ENCODE data around the gene DDX47. TPM values are rescaled to one million over a fixed set of nuclear protein-coding genes. Genes with fewer than 3 reads are reported as not detected.
A peak's percentile ranks its signal among the peaks of the same experiment; 100 is the strongest.

DDX47 gene
- total and polyA plus RNA-seq, 2 of the 4 experiments (the other 2 are of a cell fraction), result 77.8 to 89.5 TPM

DNA sequence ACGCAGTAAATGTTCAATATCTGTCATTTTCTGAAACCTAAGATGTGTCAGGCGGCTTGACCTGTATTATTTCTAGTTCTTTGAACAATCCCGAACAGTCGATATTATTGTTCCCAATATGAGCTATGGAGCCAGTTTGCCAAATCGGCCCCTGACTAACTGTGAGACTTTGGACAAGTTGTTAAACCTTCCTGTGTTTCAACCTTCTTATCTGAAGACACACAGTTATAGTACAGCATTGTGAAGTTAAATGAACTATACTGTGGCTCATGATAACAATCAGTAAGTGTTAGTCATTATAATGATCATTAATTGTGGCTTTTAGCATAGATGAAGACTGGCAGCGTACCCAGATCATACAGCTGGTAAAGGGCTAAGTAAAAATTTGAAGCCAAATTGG lies 23.4 kb downstream of the DDX47 start:
- Histone ChIP-seq H4K91ac (ENCODE audit: insufficient read depth, low read depth, low read length) (0 out of 2 replicates have a peak overlapping the region, but pooled peaks have one; percentile 2), H2BK120ac (ENCODE audit: low read depth, low read length) (peak overlapping the region; percentile 8; the same call in 1 of the 2 replicates), H4K8ac (ENCODE audit: low read depth in 2 of 2, low read length in 2 of 2) (peak overlapping the region in 1 of 2 experiments; percentile 17; a peak in 1 of 4 replicates), H3K14ac (replicated peaks; ENCODE audit: low read depth, low read length) (no peak overlapping the region), H3K36me3 (ENCODE audit: control insufficient read depth, insufficient read depth, low read length) (peaks cover 13% of the 10 kb centered on the region), H3K4me2 (ENCODE audit: low read depth, low read length) (no peak overlapping the region), H3K9me3 (ENCODE audit: control insufficient read depth, insufficient read depth, low read length) (no peaks in the 10 kb centered on the region), H3K4ac (ENCODE audit: low read depth, low read length) (no peak overlapping the region; the same call in 1 of the 2 replicates), H3K79me1 (ENCODE audit: low read depth in 1 of 2, low read length in 2 of 2) (peaks cover 3 to 36% of the 10 kb centered on the region in 2 experiments; a peak in 2 of 4 replicates), H2AK9ac (replicated peaks; ENCODE audit: low read depth, low read length, poor library complexity) (no peak overlapping the region), H4K20me1 (ENCODE audit: insufficient read depth, low read length) (no peaks in the 10 kb centered on the region), H2AFZ (replicated peaks; ENCODE audit: low read length, poor library complexity) (no peak overlapping the region), H3K4me1 (ENCODE audit: control insufficient read depth, insufficient read depth, low read length) (peaks cover 20% of the 10 kb centered on the region), H3K27ac (ENCODE audit: insufficient read depth, low read length) (no peak overlapping the region), H2AK5ac (ENCODE audit: low read depth, low read length) (0 out of 2 replicates have a peak overlapping the region, but pooled peaks have one; percentile 10), H3K56ac (ENCODE audit: extremely low read depth, insufficient read depth, low read length) (no peak overlapping the region), H2BK15ac (ENCODE audit: low read depth, low read length) (peak overlapping the region; percentile 4; the same call in 1 of the 3 replicates), H3K27me3 (ENCODE audit: control insufficient read depth, insufficient read depth, low read length) (no peaks in the 10 kb centered on the region), H4K5ac (ENCODE audit: low read depth, low read length) (no peak overlapping the region), H3K9ac (ENCODE audit: low read depth, low read length) (no peak overlapping the region), H3K18ac (ENCODE audit: low read depth, low read length) (no peak overlapping the region), H3K4me3 (ENCODE audit: insufficient read depth, low read depth, low read length) (no peak overlapping the region), H3K9me1 (ENCODE audit: insufficient read depth, low read length) (peaks cover 27% of the 10 kb centered on the region), H2BK5ac (ENCODE audit: low read depth, low read length, poor library complexity, severe bottlenecking) (peak overlapping the region; percentile 32), H3K23ac (ENCODE audit: low read depth, low read length) (no peak overlapping the region), H2BK20ac (ENCODE audit: low read depth, low read length) (peak overlapping the region; percentile 36; the same call in 1 of the 2 replicates)
- dilution Hi-C loops (cut with HindIII; ENCODE audit: low sequenced_read_pairs, unreplicated experiment) (no loop called here), in situ Hi-C loops (cut with MboI; ENCODE audit: low sequenced_read_pairs) (loop anchor here (10.0 kb wide), 2 partner anchors 48 to 148 kb away; no protein-coding TSS in a partner anchor), intact Hi-C loops (cut with micrococcal nuclease) (loop anchor here (2.0 to 5.0 kb wide), 2 partner anchors 49 to 54 kb away; partner anchors contain the start of genes APOLD1 and GPRC5A)
- ATAC-seq (ENCODE audit: low read depth), result no peak
- ChIA-PET POLR2A (ENCODE audit: unreplicated experiment) (no interaction called here), CTCF (interaction anchor here (0.7 to 2.0 kb wide), 7 partner anchors 10 to 143 kb away, joined by 3 to 7 read pairs (median 5); partner anchors contain the start of gene GPRC5A)
- 98% methylated on average over 4 of the region's 6 CpGs; no CpG with 5 or more reads in 1 of the 2 experiments for WGBS, 2 experiments (ENCODE audit: extremely low coverage in 2 of 2, insufficient read length in 1 of 2)
- no peak for TF ChIP-seq RFX5 (IDR thresholded peaks at IDR 0.05; ENCODE audit: low read depth, low read length)
- TF ChIP-seq MAFK (IDR thresholded peaks at IDR 0.05; ENCODE audit: low read depth, low read length), result no peak
- TF ChIP-seq RAD21 (IDR thresholded peaks at IDR 0.05; ENCODE audit: low read length), result no peak
- TF ChIP-seq CHD1 (IDR thresholded peaks at IDR 0.05; ENCODE audit: low read depth, low read length), result no peak
- no peak for TF ChIP-seq CEBPB (IDR thresholded peaks at IDR 0.05; ENCODE audit: low read depth, low read length)
- no peak for TF ChIP-seq CTCF (conservative IDR thresholded peaks at IDR 0.05; ENCODE audit: low read depth, low read length)
- no TSS peak for BruUV-seq (replicated peaks)
- DNase-seq, result no peak
